ENCODE results near the gene CDCA3.
"Not testable (repeated sequence)": the region's sequence is repeated elsewhere in the genome, so short reads cannot be mapped to it uniquely, and the experiment has no call there.

CDCA3 gene

DNA sequence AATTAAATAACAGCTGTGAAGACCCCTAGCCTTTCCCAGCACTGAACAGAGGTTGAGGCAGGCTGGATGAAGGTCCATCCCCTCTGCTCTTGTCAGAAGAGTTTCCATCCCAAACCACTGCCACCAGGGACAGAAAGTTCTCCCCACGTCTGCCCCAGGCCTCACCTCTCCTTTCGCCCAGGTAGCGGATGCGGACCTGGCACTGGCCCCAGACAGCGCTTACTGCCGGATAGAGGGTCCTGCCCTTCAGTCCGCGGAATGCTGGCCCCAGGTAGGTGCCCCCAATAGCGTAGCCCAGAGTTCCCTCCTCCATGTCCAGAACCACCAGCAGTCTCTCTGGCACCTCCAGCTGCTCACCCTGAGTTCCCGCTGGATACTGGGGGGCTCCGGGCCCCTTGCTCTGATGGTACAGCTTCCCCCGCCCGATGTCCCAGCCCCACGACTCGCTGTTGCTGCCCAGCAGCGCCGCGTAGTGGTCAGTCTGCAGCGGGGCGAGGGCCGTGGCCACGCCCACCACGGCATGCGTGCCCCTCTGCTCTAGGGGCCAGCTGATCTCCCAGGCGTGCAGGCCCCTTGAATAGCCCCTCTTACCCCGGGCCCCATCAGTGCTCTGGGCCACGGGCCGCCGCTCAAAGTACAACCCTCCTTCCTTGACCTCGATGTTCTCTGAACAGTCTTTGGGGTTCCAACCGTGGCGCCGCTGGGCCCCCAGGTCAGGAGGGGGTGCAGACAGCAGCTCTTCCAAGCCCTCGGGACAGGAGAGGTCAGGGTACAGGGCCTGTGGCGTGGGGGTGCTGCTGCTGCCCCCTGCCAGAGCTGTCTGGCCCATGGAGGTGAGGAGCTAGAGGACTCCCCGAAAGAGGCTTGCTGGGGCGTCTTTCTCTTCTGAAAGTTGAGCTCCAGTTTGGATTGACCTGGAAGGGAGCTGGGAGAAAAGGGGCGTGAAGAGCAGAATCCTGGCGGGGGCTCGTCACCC, 21.3 kb upstream of the CDCA3 start:
- DNase-seq (ENCODE audit: low read depth), result peak; percentile 76

DNA sequence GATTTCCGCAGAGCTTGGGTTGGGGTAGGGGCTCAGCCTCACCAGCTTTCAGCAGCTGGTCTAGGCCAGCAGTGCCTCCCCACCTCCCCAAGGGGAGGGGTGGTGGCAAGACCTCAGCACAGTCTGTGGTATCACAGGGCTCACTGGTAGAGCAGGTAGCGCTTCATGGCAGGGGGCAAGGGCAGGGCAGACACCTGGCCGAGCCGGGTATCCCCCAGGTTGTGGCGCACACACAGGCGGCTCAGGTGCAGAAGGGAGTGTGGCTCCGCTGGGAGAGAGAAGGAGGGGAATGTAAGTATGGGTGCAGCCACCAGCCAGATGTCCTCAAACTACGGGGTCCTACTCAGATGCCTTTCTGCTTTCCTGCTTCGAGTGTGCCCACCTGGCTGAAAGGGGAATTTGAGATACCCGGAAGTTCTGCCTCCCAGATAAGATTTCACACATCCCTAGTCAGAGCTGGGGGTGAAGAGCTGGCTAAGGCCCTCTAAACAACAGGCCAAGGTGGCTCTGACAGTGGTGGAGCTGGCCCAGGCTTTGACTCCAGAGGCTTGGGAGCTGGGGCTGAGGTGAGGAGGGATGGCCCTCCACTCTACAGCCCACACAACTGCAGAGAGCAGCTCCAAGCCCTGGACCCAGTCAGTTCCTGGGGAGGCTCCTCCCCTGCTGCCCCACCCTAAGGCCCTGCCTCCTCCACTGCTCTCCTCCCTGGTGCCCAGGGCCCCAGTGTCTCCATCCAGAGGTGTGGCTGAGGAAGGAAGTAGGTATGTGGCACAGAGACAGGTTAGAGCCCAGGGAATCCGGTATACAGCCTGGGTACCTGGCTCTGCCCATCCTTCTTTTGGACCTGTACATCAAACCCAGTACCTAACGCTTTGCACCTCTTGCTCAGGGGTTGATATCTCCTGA, 20.2 kb upstream of the CDCA3 start:
- no peak for DNase-seq (ENCODE audit: low read depth)

DNA sequence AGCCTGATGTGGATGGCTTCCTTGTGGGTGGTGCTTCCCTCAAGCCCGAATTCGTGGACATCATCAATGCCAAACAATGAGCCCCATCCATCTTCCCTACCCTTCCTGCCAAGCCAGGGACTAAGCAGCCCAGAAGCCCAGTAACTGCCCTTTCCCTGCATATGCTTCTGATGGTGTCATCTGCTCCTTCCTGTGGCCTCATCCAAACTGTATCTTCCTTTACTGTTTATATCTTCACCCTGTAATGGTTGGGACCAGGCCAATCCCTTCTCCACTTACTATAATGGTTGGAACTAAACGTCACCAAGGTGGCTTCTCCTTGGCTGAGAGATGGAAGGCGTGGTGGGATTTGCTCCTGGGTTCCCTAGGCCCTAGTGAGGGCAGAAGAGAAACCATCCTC, 19.2 kb upstream of the CDCA3 start:
- DNase-seq (ENCODE audit: low read depth), result not testable (repeated sequence)

DNA sequence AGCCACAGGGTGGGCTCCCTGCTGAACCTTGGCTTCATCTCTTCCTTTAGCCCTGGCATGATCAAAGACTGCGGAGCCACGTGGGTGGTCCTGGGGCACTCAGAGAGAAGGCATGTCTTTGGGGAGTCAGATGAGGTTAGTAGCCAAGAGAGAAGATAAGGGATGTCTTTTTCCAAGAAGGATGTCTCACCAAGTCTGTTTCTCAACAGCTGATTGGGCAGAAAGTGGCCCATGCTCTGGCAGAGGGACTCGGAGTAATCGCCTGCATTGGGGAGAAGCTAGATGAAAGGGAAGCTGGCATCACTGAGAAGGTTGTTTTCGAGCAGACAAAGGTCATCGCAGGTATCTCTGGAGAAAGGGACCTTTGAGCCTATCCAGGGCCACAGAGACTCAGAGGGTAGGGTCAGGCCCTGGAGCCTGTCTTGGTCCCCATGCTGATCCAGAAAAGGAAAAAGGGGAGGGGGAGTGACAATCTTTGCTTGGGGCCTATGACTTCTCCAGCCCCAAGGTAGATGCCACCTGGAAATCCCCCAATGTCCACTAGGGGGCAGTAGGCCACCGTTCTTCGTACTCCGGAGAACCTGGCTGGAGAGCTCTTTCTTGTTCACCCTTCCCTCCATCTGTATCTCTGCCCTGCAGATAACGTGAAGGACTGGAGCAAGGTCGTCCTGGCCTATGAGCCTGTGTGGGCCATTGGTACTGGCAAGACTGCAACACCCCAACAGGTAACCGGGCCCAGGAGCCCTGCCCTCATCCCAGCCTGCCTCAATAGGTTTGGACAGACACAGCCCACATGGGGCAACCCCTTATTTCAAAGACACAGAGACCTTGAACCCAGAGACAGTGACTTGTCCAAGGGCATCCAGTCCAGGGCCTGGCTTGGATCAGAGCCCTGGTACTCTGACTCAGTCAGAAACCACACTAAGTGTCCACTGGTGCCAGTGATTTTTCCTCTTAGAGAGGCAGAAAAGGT, 18.2 kb upstream of the CDCA3 start:
- peak; percentile 71 for DNase-seq (ENCODE audit: low read depth)

DNA sequence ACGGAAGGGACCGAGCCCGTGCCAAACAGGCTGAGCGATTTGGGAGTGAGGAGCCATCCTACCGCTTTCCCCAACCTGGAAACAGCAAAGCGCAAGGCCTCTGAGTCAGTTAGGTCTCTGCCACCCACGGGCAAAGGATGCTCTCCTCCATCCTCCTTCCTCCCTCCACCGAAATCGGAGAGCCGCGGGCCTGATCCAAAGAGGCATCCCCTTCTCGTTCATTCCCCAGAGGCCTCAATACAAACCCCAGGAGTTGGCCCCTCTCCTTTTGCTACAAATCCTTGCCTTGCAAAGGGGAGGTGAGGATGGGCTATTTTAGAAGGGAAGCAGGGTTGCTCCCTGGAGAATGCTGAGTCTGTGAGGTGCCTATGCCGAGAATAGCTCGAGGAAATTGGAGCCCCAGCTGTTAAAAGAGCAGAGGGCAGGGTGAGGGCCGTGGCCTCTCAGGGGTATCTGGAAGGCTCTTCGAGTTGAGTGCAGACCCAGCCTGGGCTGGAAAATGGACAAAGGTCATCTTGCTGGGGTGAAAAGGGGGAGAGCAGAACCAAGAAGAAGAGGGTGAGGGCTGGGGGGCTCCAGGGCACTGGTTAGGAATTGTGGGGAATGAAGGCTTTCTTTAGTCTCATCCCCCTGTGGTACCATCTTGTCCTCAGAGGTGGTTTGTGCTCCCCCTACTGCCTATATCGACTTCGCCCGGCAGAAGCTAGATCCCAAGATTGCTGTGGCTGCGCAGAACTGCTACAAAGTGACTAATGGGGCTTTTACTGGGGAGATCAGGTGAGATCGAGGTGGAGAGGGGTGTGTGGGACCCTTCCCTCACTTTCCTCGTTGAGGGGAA, 17.3 kb upstream of the CDCA3 start:
- DNase-seq (ENCODE audit: low read depth), result no peak

DNA sequence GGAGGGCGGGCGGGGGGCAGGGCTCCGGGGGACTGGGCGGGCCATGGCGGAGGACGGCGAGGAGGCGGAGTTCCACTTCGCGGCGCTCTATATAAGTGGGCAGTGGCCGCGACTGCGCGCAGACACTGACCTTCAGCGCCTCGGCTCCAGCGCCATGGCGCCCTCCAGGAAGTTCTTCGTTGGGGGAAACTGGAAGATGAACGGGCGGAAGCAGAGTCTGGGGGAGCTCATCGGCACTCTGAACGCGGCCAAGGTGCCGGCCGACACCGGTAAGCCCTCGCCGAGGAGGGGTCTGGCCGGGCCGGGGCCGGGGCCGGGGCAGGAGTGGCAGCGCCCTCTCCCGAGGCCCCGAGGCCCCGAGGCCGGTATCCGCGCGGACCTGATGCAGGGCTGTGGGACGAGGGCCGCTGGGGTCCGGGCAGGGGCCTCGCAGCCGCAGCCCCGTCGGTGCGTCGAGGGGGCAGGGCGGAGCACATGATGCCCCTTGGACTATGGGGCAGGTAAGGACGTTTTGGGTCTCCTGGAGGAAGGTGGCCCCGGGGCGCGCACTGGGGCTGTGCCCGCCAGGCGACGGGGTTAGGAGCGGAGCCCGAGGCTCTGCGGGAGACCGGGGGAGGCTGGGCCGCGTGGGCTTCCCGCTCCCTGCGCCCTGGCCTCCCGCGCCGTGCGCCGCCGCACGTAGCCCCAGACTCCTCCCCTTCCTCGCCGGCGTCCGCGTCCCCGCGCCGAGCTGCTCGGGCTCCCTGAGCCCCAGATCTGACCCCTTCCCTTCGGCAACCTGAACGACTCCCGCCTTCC, 16.5 kb upstream of the CDCA3 start, which contains the start of gene TPI1:
Gene TPI1 (plus strand): TSS at position 119 of the 798 bp plus-strand sequence. CDS start 36 bp downstream, at position 155.
- DNase-seq (ENCODE audit: low read depth), result peak; percentile 71

DNA sequence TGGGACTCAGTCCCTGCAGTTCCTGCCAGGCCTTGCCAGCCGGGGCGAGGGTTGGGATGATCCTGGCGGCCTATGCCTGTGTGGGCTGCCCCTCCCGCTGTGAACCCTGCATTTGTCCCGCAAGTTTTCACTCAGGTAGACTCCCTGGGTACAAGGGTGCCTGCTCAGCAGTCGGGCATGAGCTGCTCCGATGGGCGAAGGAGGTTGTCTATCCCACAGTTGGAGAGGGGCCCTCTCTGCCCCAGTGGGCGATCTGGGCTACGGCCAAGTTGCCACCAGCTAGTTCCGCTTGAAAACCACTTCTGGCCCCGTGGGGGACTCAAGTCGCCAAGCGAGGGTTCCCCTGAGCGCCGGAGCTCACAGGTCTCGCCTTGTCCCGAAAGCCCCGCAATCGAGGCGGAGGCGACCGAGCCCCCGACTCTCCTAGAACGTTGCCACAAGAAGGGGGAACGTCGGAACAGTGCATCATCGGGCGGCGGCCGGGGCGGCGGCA, 15.9 kb upstream of the CDCA3 start:
- no peak for DNase-seq (ENCODE audit: low read depth)

DNA sequence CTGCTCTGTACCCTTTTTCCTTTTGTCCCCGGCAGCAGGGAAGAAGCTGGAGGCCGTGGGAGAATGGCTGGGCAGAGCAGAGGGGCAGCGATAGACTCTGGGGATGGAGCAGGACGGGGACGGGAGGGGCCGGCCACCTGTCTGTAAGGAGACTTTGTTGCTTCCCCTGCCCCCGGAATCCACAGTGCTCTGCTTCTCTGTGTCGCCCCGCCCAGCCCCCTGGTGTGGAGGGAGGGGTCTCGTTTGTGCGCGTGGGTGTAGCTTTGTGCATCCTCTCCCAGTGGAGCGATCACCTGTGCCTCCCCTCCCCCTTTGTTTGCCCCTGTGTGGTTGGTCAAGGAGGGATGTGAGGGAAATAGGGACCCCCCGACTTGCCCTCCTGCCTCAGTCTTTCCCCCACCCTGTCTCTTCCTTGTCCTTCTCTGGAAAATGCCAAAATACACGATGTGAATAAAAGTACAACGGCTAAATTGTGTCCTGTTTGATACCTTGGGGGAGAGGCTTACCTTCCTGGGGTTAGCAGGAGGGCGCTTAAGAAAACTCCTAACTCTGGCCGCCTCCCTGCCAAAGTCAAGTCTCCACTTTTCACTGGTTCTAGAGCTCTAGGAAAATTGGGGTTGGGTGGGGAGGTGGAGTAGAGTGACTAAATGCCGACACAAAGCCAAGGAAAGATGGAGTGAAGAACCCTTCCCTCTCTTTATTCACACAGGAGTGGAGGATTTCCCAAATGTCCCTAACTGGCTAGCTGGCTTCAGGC, 15.3 kb upstream of the CDCA3 start:
- no peak for DNase-seq (ENCODE audit: low read depth)

DNA sequence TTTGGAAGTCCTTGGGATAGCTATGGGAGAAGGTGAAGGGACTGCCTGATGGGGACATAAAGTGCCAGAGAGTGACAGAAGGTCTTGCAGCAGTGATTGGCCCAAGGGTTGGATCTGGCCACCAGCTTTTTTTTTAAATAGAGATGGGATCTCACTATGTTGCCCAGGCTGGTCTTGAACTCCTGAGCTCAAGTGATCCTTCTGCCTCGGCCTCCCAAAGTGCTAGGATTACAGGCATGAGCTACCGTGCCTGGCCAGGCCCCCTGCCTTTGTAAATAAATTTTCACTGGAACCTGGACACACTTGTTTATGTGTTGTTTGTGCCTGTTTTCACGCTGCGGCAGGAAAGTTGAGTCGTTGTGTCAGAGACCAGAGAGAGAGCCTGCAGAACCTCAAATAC, 14.2 kb upstream of the CDCA3 start:
- DNase-seq (ENCODE audit: low read depth), result not testable (repeated sequence)

DNA sequence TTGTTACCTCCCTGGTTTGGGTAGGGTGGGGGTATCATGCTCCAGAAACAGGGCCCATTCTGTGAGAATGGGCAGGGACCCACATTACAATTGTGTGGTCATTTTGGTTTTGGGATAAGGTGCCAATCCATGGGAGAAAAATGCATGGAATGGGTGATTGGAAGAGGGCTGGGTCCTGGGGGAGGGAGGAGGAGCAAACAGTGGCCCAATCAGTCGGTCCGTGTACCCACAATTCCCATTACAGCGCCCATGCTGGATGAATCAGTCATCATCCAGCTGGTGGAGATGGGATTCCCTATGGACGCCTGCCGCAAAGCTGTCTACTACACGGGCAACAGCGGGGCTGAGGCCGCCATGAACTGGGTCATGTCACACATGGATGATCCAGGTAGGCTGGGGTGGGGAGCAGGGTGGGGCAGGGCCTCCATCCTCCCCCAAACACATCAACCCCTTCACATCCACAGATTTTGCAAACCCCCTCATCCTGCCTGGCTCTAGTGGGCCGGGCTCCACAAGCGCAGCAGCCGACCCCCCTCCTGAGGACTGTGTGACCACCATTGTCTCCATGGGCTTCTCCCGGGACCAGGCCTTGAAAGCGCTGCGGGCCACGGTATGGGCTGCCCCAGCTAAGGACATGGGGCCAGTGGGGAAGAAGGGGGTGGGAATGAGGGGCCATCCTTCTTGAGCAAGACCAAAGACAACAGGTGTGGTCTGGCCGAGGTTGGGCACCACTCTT, 12.7 kb upstream of the CDCA3 start:
- DNase-seq (ENCODE audit: low read depth), result no peak

DNA sequence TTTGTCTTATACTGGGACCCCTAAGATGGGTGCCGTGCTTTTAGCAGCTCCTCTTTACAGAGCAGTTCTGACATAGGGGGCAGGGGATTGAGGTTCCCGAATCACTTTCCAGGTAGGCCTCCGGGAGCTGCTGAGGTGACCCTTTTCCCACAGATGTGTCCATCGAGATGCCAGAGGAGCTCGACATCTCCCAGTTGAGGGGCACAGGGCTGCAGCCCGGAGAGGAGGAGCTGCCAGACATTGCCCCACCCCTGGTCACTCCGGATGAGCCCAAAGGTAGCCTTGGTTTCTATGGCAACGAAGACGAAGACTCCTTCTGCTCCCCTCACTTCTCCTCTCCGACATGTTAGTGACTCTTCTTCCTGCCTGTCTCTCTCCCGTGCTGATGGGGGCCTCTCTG, 11.9 kb upstream of the CDCA3 start:
- DNase-seq (ENCODE audit: low read depth), result no peak

DNA sequence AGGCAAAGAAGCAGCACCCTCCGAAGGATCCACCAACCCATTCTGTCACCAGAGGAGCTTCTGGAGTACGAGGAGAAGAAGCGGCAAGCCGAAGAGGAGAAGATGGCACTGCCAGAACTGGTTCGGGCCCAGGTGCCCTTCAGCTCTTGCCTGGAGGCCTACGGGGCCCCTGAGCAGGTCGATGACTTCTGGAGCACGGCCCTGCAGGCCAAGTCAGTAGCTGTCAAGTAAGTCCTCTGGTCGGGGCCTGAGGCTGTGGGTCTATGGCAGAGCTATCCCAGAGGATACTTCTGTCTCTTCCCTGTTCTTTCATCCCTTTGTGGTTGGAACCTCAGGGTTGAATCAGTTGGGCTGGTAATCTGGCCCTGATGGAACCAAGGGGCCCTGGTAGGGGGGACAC, 10.3 kb upstream of the CDCA3 start:
- no peak for DNase-seq (ENCODE audit: low read depth)

DNA sequence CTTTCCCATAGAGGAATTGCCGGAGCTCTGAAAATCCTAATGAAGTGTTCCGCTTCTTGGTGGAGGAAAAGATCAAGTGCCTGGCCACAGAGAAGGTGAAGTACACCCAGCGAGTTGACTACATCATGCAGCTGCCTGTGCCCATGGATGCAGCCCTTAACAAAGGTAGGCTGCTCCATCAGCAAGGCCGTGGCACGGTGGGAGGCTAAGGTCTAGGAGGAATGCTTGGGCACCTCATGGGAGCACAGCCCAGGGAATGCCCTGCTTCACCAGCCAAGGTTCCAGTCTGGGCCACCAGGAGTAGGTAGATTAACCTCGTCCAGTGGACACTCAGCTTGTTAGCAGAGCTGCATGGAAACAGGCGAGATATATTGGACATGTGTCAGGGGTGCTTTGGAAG, 9.9 kb upstream of the CDCA3 start:
- DNase-seq (ENCODE audit: low read depth), result no peak

DNA sequence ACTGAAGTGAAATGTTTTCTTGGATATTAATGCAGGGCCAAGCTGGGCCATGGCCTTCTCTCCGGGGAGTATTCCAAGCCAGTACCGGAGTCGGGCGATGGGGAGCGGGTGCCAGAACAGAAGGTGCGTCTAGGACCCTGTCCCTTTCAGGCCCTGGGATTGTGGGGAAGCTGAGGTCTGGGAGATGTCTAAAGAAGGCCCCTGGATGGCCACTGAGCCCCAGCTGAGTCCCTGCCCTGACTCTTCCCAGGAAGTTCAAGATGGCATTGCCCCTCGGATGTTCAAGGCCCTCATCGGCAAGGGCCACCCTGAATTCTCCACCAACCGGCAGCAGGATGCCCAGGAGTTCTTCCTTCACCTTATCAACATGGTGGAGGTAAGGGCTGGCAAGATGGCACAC, 9.0 kb upstream of the CDCA3 start:
- no peak for DNase-seq (ENCODE audit: low read depth)

DNA sequence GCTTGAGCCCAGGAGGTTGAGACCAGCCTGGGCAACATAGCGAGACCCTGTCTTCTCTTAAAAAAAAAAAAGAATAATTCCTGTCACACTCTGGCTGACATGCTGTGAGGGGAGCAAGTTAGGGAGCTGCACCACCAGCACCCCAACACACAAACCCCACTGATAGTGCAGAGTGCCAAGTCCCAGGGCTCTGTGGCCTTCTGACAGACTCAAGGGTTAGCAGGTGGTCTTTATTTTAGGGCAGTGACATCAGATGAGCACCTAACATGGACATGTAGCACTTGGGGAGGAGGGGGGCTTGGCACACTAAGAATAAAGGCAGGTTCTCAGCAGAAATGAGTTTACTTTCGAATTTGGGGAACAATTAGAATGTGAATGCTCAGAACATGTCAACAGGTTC, 7.7 kb upstream of the CDCA3 start:
- no peak for DNase-seq (ENCODE audit: low read depth)

DNA sequence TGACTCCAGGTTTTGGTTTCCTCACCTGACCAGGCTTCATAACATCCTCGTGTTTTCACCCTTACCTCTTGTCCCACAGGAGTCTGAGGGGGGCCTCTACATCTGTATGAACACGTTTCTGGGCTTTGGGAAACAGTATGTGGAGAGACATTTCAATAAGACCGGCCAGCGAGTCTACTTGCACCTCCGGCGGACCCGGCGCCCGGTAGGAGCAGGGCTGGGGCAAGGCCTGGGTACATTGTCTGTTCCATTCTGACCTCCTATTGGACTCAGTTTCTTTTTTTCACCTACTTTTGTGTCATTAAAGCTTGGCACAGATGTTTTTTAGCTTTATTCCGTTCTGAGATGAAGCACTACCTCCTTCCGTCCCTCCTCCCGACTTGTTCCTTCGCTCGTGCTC, 4.2 kb upstream of the CDCA3 start:
- DNase-seq (ENCODE audit: low read depth), result no peak

DNA sequence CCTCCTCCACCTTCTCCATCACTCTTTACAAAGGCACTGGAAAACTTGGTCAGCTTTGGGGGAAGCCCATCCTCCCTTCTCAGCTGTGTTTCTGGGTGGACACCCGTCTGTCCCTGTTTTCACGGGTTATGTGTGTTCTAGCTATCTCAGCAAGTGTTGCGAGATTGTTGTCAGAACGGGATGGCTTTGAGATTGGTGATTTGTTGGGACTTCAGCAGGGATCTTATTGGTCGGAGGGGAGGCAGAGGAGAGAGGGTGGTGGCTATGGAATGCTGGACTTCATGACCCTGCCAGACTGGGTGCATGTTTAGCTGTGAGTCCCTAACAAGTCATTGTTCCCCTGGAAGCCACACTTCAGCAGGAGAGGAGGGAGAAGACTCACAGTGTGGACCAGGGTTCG, 3.0 kb upstream of the CDCA3 start:
- no peak for DNase-seq (ENCODE audit: low read depth)

DNA sequence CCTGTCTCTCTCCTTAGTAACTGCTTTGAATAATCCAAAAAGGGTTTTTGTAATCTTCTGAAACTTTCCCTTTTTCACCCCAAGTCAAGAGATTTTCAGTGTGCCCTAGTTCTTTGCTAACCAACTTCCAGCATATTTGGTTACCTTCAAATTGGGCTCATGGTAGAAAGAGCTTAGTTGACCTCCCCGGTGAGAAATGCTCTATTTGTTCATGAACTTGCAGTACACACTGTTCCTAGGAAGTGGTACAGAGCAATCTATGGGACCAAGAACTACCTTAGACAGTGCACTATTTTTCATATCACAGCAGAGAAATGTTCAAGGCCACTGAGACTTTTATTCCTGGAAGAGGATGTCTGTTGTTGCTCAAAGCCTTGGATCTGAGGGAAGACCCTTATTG, 2.5 kb upstream of the CDCA3 start:
- DNase-seq (ENCODE audit: low read depth), result no peak

Data from stimulated activated CD8-positive, alpha-beta memory T cell treated with anti-CD3 and anti-CD28 coated beads, Interleukin-4, amount 100 ng/mL, for 24 hours (primary cell).